GM18508 (cell line): ENCODE data around the gene NRG4.
"Not testable (repeated sequence)": the region's sequence is repeated elsewhere in the genome, so short reads cannot be mapped to it uniquely, and the experiment has no call there.

Source experiments
- ATAC-seq: cut with Tn5 transposase; IDR thresholded peaks from one replicate; pipeline ENCODE4 v1.9.1; 2021; ENCODE audit warnings: moderate number of reproducible peaks; ENCODE audit not compliant: insufficient read depth, unreplicated experiment

Gene NRG4

GRCh38 chr15:75995611-75996010 is 16.6 kb downstream of the NRG4 start:
- no peak for ATAC-seq

GRCh38 chr15:75994220-75994619 is 18.0 kb downstream of the NRG4 start:
- ATAC-seq = no peak

- ATAC-seq = no peak
Observed at GRCh38 chr15:75992897-75993296, 19.3 kb downstream of the NRG4 start.

- ATAC-seq = no peak
Observed at GRCh38 chr15:75989875-75990274, 22.3 kb downstream of the NRG4 start.

- no peak for ATAC-seq
Observed at GRCh38 chr15:75989045-75989444, 23.2 kb downstream of the NRG4 start.

GRCh38 chr15:75985971-75986370 is 26.3 kb downstream of the NRG4 start:
- ATAC-seq = no peak

GRCh38 chr15:75984706-75985105 is 27.5 kb downstream of the NRG4 start:
- not testable (repeated sequence) for ATAC-seq

GRCh38 chr15:75982468-75982867 is 29.8 kb downstream of the NRG4 start:
- ATAC-seq = no peak

GRCh38 chr15:75981149-75981815 is 30.9 kb downstream of the NRG4 start:
- ATAC-seq = no peak

- ATAC-seq = not testable (repeated sequence)
Observed at GRCh38 chr15:75976766-75977165, 35.5 kb downstream of the NRG4 start.

GRCh38 chr15:75966073-75966472 is 46.2 kb downstream of the NRG4 start:
- ATAC-seq = no peak

GRCh38 chr15:75961331-75961730 is 50.9 kb downstream of the NRG4 start:
- no peak for ATAC-seq

GRCh38 chr15:75955720-75956119 is 56.5 kb downstream of the NRG4 start:
- no peak for ATAC-seq

- no peak for ATAC-seq
Observed at GRCh38 chr15:75952525-75952924, 59.7 kb downstream of the NRG4 start.

- ATAC-seq = no peak
Observed at GRCh38 chr15:75948761-75949296, 63.4 kb downstream of the NRG4 start.

GRCh38 chr15:75947092-75947491 is 65.1 kb downstream of the NRG4 start:
- ATAC-seq = no peak

- no peak for ATAC-seq
Observed at GRCh38 chr15:75945953-75946352, 66.3 kb downstream of the NRG4 start.

GRCh38 chr15:75943713-75944215 is 68.5 kb downstream of the NRG4 start:
- ATAC-seq = no peak

- no peak for ATAC-seq
Observed at GRCh38 chr15:75943246-75943645, 69.0 kb downstream of the NRG4 start.

- no peak for ATAC-seq
Observed at GRCh38 chr15:75942464-75942863, 69.8 kb downstream of the NRG4 start.

- no peak for ATAC-seq
Observed at GRCh38 chr15:75930866-75931265, 81.4 kb downstream of the NRG4 start.
